GM23338 (cell line): ENCODE measurements around the gene SUN2.

Source experiments
- CREB1 ChIP-seq: fragments of 250-450 bp; sonication (Bioruptor Pico); IDR thresholded peaks from 2 replicates; pipeline ENCODE4 v1.5.0; 2020; ENCODE audit warnings: low read depth, mild to moderate bottlenecking, moderate library complexity
- EZH2 ChIP-seq: fragments of 200-600 bp; sonication (generic); IDR thresholded peaks from one replicate; pipeline ENCODE4 v1.8.0; 2017; ENCODE audit warnings: antibody characterized with exemption, mild to moderate bottlenecking, low read depth; ENCODE audit not compliant: unreplicated experiment
- EZH2phosphoT487 ChIP-seq: fragments of 200-600 bp; sonication (generic); IDR thresholded peaks from one replicate; pipeline ENCODE4 v1.8.1; 2018; ENCODE audit warnings: antibody characterized with exemption; ENCODE audit not compliant: unreplicated experiment
- NANOG ChIP-seq: IDR thresholded peaks from 2 replicates; pipeline ENCODE4 v1.6.1; 2016; ENCODE audit warnings: antibody characterized with exemption, borderline replicate concordance
- POLR2AphosphoS5 ChIP-seq: IDR thresholded peaks from 2 replicates; pipeline ENCODE4 v1.6.1; 2016; ENCODE audit warnings: antibody characterized with exemption, low read depth
- STAT1 ChIP-seq: IDR thresholded peaks from one replicate; pipeline ENCODE4 v1.6.1; 2016; ENCODE audit warnings: antibody characterized with exemption; ENCODE audit not compliant: unreplicated experiment
- ZNF114 ChIP-seq: fragments of 250-450 bp; sonication (Bioruptor Pico); IDR thresholded peaks from 2 replicates; pipeline ENCODE4 v1.5.0; 2020; ENCODE audit warnings: mild to moderate bottlenecking, moderate library complexity
- ZNF331 ChIP-seq: fragments of 250-450 bp; sonication (Bioruptor Pico); IDR thresholded peaks from 2 replicates; pipeline ENCODE4 v1.5.0; 2020; ENCODE audit warnings: low read depth, mild to moderate bottlenecking, moderate library complexity
- TF ChIP-seq, protein P1 (sequence below), 2 experiments: fragments of 200-600 bp in 1 of 2; sonication (generic) in 1 of 2; conservative IDR thresholded peaks; 2 replicates each; pipeline versions ENCODE4 v1.5.1 to v1.6.1; 2016 to 2017; ENCODE audit warnings: antibody characterized with exemption in 2 of 2, low read depth in 2 of 2, mild to moderate bottlenecking in 2 of 2, moderate library complexity in 1 of 2
- TF ChIP-seq, protein P2 (sequence below): IDR thresholded peaks from one replicate; pipeline ENCODE4 v1.6.1; 2018; ENCODE audit warnings: antibody characterized with exemption; ENCODE audit not compliant: unreplicated experiment
- TF ChIP-seq, protein P3 (sequence below): IDR thresholded peaks from 2 replicates; pipeline ENCODE4 v1.6.1; 2016; ENCODE audit warnings: antibody characterized with exemption

DNA sequence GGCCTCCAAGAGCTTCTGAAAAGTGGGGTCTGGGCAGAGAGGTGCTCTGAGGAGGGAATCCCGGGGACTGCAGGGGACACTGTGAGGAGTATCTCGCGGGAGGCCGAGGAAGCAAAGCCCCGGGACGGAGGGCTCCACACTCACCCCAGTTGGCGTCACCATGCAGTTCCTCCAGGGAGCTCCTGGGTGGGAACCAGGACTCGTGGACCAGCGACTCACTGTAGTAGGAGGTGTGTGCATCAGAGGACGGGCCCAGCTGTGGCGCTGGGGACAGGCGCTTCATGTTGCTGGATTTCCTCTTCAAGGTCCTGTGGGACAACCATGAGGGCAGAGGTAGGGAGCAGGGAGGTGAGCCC is 4.8 kb downstream of the SUN2 start:
- no peak for TF ChIP-seq POLR2AphosphoS5
- TF ChIP-seq EZH2: no peak
- TF ChIP-seq, protein P1, sequence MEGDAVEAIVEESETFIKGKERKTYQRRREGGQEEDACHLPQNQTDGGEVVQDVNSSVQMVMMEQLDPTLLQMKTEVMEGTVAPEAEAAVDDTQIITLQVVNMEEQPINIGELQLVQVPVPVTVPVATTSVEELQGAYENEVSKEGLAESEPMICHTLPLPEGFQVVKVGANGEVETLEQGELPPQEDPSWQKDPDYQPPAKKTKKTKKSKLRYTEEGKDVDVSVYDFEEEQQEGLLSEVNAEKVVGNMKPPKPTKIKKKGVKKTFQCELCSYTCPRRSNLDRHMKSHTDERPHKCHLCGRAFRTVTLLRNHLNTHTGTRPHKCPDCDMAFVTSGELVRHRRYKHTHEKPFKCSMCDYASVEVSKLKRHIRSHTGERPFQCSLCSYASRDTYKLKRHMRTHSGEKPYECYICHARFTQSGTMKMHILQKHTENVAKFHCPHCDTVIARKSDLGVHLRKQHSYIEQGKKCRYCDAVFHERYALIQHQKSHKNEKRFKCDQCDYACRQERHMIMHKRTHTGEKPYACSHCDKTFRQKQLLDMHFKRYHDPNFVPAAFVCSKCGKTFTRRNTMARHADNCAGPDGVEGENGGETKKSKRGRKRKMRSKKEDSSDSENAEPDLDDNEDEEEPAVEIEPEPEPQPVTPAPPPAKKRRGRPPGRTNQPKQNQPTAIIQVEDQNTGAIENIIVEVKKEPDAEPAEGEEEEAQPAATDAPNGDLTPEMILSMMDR (conservative IDR thresholded peaks at IDR 0.05; ENCODE audit: low read depth in 2 of 2): no peak
- TF ChIP-seq, protein P2, sequence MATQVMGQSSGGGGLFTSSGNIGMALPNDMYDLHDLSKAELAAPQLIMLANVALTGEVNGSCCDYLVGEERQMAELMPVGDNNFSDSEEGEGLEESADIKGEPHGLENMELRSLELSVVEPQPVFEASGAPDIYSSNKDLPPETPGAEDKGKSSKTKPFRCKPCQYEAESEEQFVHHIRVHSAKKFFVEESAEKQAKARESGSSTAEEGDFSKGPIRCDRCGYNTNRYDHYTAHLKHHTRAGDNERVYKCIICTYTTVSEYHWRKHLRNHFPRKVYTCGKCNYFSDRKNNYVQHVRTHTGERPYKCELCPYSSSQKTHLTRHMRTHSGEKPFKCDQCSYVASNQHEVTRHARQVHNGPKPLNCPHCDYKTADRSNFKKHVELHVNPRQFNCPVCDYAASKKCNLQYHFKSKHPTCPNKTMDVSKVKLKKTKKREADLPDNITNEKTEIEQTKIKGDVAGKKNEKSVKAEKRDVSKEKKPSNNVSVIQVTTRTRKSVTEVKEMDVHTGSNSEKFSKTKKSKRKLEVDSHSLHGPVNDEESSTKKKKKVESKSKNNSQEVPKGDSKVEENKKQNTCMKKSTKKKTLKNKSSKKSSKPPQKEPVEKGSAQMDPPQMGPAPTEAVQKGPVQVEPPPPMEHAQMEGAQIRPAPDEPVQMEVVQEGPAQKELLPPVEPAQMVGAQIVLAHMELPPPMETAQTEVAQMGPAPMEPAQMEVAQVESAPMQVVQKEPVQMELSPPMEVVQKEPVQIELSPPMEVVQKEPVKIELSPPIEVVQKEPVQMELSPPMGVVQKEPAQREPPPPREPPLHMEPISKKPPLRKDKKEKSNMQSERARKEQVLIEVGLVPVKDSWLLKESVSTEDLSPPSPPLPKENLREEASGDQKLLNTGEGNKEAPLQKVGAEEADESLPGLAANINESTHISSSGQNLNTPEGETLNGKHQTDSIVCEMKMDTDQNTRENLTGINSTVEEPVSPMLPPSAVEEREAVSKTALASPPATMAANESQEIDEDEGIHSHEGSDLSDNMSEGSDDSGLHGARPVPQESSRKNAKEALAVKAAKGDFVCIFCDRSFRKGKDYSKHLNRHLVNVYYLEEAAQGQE: no peak
- no peak for TF ChIP-seq EZH2phosphoT487
- TF ChIP-seq ZNF331 (CRISPR knock-in tag): no peak
- TF ChIP-seq CREB1 (CRISPR knock-in tag): no peak
- no peak for TF ChIP-seq STAT1
- no peak for TF ChIP-seq NANOG
- no peak for TF ChIP-seq ZNF114
- TF ChIP-seq, protein P3, sequence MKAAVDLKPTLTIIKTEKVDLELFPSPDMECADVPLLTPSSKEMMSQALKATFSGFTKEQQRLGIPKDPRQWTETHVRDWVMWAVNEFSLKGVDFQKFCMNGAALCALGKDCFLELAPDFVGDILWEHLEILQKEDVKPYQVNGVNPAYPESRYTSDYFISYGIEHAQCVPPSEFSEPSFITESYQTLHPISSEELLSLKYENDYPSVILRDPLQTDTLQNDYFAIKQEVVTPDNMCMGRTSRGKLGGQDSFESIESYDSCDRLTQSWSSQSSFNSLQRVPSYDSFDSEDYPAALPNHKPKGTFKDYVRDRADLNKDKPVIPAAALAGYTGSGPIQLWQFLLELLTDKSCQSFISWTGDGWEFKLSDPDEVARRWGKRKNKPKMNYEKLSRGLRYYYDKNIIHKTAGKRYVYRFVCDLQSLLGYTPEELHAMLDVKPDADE: no peak
